Common myeloid progenitor, CD34-positive (primary cell): Measurements from ENCODE around the gene AUTS2.
A peak's percentile ranks its signal among the peaks of the same experiment; 100 is the strongest.
"Not testable (repeated sequence)": the region's sequence is repeated elsewhere in the genome, so short reads cannot be mapped to it uniquely, and the experiment has no call there.

Source experiments
- CTCF ChIA-PET: fragments of 350-600 bp; sonication (Branson Sonifier 250); formaldehyde crosslinking; loops from one replicate; lab custom pipeline; 2021; ENCODE audit warnings: antibody characterized with exemption; lab: Charles Lee
- POLR2A ChIA-PET: fragments of 350-600 bp; sonication (Branson Sonifier 250); formaldehyde crosslinking; loops from one replicate; lab custom pipeline; 2021; ENCODE audit warnings: antibody characterized with exemption; lab: Charles Lee
- DNase-seq, 3 donors: peaks; one replicate each; pipeline versions ENCODE4 v3.0.0 to v3.0.0-alpha.2; 2013
- H3K27ac ChIP-seq, 2 experiments: 1 replicate in 1 of 2; 2 replicates in 1 of 2; pipeline ENCODE4 v1.7.0; 2013; ENCODE audit warnings: inconsistent platforms in 2 of 2, low read length in 2 of 2, mild to moderate bottlenecking in 2 of 2, low read depth in 1 of 2, moderate library complexity in 1 of 2; ENCODE audit not compliant: severe bottlenecking in 2 of 2, insufficient read depth in 1 of 2, poor library complexity in 1 of 2
- H3K27me3 ChIP-seq, 5 experiments: replicated peaks in 2 of 5; 1 replicate in 3 of 5; 2 replicates in 2 of 5; pipeline versions ENCODE4 v1.6.1 to v1.7.0; 2013; ENCODE audit warnings: low read length in 4 of 5, mild to moderate bottlenecking in 2 of 5, moderate library complexity in 2 of 5, inconsistent platforms in 1 of 5; ENCODE audit not compliant: insufficient read depth in 5 of 5, control insufficient read depth in 4 of 5
- H3K36me3 ChIP-seq, 4 experiments: 1 replicate in 2 of 4; 2 replicates in 2 of 4; pipeline versions ENCODE4 v1.6.1 to v1.7.0; 2013; ENCODE audit warnings: low read length in 3 of 4, control low read depth in 1 of 4, mild to moderate bottlenecking in 1 of 4; ENCODE audit not compliant: control insufficient read depth in 4 of 4, insufficient read depth in 4 of 4
- H3K4me1 ChIP-seq, 4 experiments: 1 replicate in 3 of 4; 2 replicates in 1 of 4; pipeline versions ENCODE4 v1.6.1 to v1.7.1; 2013; ENCODE audit warnings: low read length in 3 of 4, mild to moderate bottlenecking in 3 of 4, control low read depth in 1 of 4, inconsistent platforms in 1 of 4, moderate library complexity in 1 of 4; ENCODE audit not compliant: control insufficient read depth in 4 of 4, insufficient read depth in 4 of 4; ENCODE audit errors: control extremely low read depth in 1 of 4
- H3K4me3 ChIP-seq, 7 experiments: 1 replicate in 4 of 7; 2 replicates in 3 of 7; pipeline versions ENCODE4 v1.5.1 to v1.7.0; 2013; ENCODE audit warnings: mild to moderate bottlenecking in 7 of 7, low read length in 6 of 7, moderate library complexity in 6 of 7, inconsistent platforms in 2 of 7, low read depth in 2 of 7, control low read depth in 1 of 7; ENCODE audit not compliant: insufficient read depth in 4 of 7, control insufficient read depth in 1 of 7; ENCODE audit errors: extremely low read depth in 1 of 7
- H3K9me3 ChIP-seq, 5 experiments: 1 replicate in 4 of 5; 2 replicates in 1 of 5; pipeline versions ENCODE4 v1.6.1 to v1.7.1; 2013; ENCODE audit warnings: low read length in 4 of 5, mild to moderate bottlenecking in 2 of 5, inconsistent platforms in 1 of 5, low read depth in 1 of 5, moderate library complexity in 1 of 5; ENCODE audit not compliant: control insufficient read depth in 4 of 5, insufficient read depth in 2 of 5; ENCODE audit errors: control extremely low read depth in 1 of 5
- WGBS: methylation state at CpG from one replicate; pipeline ENCODE4 v1.1.5; 2013; ENCODE audit not compliant: insufficient coverage; 5-methylcytosine and 5-hydroxymethylcytosine counted together

Gene AUTS2

GRCh38 chr7:70805360-70805759 is 1207.1 kb downstream of the AUTS2 start:
- no peak for DNase-seq
- peaks cover 2 to 13% (median 8%) of the 10 kb centered on the region in 5 experiments for H3K9me3 ChIP-seq
- no peak overlapping the region for H3K27ac ChIP-seq
- peaks cover 2 to 7% (median 4%) of the 10 kb centered on the region in 4 experiments for H3K4me1 ChIP-seq
- no peaks in the 10 kb centered on the region for H3K36me3 ChIP-seq
- POLR2A ChIA-PET: no interaction called here
- no peak overlapping the region for H3K4me3 ChIP-seq
- WGBS: 83% methylated on average over 3 of the region's 7 CpGs
- CTCF ChIA-PET: no interaction called here
- H3K27me3 ChIP-seq: no peaks in the 10 kb centered on the region

GRCh38 chr7:70807650-70808049 is 1209.4 kb downstream of the AUTS2 start:
- H3K27me3 ChIP-seq: no peaks in the 10 kb centered on the region
- H3K4me3 ChIP-seq: no peak overlapping the region
- ChIA-PET POLR2A (no interaction called here), CTCF (no interaction called here)
- no peaks in the 10 kb centered on the region for H3K36me3 ChIP-seq
- H3K27ac ChIP-seq: no peak overlapping the region
- peaks cover 2 to 7% (median 4%) of the 10 kb centered on the region in 4 experiments for H3K4me1 ChIP-seq
- DNase-seq: no peak
- H3K9me3 ChIP-seq: peaks cover 0 to 3% (median 0%) of the 10 kb centered on the region in 5 experiments
- WGBS: 100% methylated on average over 3 of the region's 11 CpGs

- no peak overlapping the region for H3K27ac ChIP-seq
- H3K4me3 ChIP-seq: peak overlapping the region in 1 of 7 experiments; percentile 50
- H3K27me3 ChIP-seq: no peaks in the 10 kb centered on the region
- ChIA-PET CTCF (no interaction called here), POLR2A (no interaction called here)
- peaks cover 2 to 7% (median 4%) of the 10 kb centered on the region in 4 experiments for H3K4me1 ChIP-seq
- WGBS: 15% methylated on average over 5 of the region's 6 CpGs
- H3K36me3 ChIP-seq: no peaks in the 10 kb centered on the region
- no peaks in the 10 kb centered on the region for H3K9me3 ChIP-seq
- DNase-seq: peak in 2 of 3 donors; percentile 18 to 38
These were observed 1210.6 kb downstream of the AUTS2 start for GRCh38 chr7:70808876-70809275.

- DNase-seq: no peak
- 100% methylated on average over 1 of the region's 3 CpGs for WGBS
- H3K9me3 ChIP-seq: no peaks in the 10 kb centered on the region
- CTCF ChIA-PET: no interaction called here
- no peaks in the 10 kb centered on the region for H3K27me3 ChIP-seq
- H3K4me1 ChIP-seq: peaks cover 2 to 7% (median 4%) of the 10 kb centered on the region in 4 experiments
- H3K4me3 ChIP-seq: no peak overlapping the region
- POLR2A ChIA-PET: no interaction called here
- H3K36me3 ChIP-seq: no peaks in the 10 kb centered on the region
- no peak overlapping the region for H3K27ac ChIP-seq
These were observed 1212.4 kb downstream of the AUTS2 start for GRCh38 chr7:70810558-70811139.

- Histone ChIP-seq H3K9me3 (peaks cover 0 to 1% (median 0%) of the 10 kb centered on the region in 5 experiments), H3K36me3 (no peaks in the 10 kb centered on the region), H3K4me1 (peaks cover 2 to 7% (median 4%) of the 10 kb centered on the region in 4 experiments), H3K27ac (no peak overlapping the region), H3K27me3 (no peaks in the 10 kb centered on the region), H3K4me3 (no peak overlapping the region)
- ChIA-PET POLR2A (no interaction called here), CTCF (no interaction called here)
- no peak for DNase-seq
- WGBS: 83% methylated on average over 2 of the region's 3 CpGs
These were observed 1214.2 kb downstream of the AUTS2 start for GRCh38 chr7:70812511-70812910.

- H3K27me3 ChIP-seq, POLR2A ChIA-PET, H3K4me3 ChIP-seq, DNase-seq, H3K4me1 ChIP-seq, CTCF ChIA-PET, H3K27ac ChIP-seq, H3K36me3 ChIP-seq, H3K9me3 ChIP-seq: not testable (repeated sequence)
- WGBS: 98% methylated on average over 4 of the region's 6 CpGs
These were observed 1224.2 kb downstream of the AUTS2 start for GRCh38 chr7:70822490-70822889.

- Histone ChIP-seq H3K27me3 (peaks cover 0 to 17% (median 9%) of the 10 kb centered on the region in 5 experiments), H3K4me3 (peak overlapping the region in 5 of 7 experiments; percentile 6 to 63 (median 43)), H3K9me3 (no peaks in the 10 kb centered on the region), H3K36me3 (no peaks in the 10 kb centered on the region), H3K4me1 (peaks cover 0 to 7% (median 7%) of the 10 kb centered on the region in 4 experiments), H3K27ac (no peak overlapping the region)
- ChIA-PET CTCF (interaction anchor here (1.2 to 3.1 kb wide), 7 partner anchors 25 to 909 kb away, joined by 3 to 11 read pairs (median 6); no protein-coding TSS in a partner anchor), POLR2A (no interaction called here)
- 2% methylated on average over 23 of the region's 29 CpGs for WGBS
- peak; percentile 53 to 79 (median 75) for DNase-seq
These were observed 1231.2 kb downstream of the AUTS2 start for GRCh38 chr7:70829221-70830059.
